ENCODE data around the gene GPHB5.

GRCh38 chr14:63362389-63362819, 43.7 kb upstream of the GPHB5 start:
- TF ChIP-seq, protein P1, sequence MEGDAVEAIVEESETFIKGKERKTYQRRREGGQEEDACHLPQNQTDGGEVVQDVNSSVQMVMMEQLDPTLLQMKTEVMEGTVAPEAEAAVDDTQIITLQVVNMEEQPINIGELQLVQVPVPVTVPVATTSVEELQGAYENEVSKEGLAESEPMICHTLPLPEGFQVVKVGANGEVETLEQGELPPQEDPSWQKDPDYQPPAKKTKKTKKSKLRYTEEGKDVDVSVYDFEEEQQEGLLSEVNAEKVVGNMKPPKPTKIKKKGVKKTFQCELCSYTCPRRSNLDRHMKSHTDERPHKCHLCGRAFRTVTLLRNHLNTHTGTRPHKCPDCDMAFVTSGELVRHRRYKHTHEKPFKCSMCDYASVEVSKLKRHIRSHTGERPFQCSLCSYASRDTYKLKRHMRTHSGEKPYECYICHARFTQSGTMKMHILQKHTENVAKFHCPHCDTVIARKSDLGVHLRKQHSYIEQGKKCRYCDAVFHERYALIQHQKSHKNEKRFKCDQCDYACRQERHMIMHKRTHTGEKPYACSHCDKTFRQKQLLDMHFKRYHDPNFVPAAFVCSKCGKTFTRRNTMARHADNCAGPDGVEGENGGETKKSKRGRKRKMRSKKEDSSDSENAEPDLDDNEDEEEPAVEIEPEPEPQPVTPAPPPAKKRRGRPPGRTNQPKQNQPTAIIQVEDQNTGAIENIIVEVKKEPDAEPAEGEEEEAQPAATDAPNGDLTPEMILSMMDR (IDR thresholded peaks at IDR 0.05 in 4 of 5, conservative IDR thresholded peaks at IDR 0.05 in 1 of 5): no peak
- TF ChIP-seq POLR2A (IDR thresholded peaks at IDR 0.05): no peak

Measured in gastrocnemius medialis (tissue), 4 donors.